K562 (cell line): ENCODE data around the gene ANKRD13A. TPM values are rescaled to one million over a fixed set of nuclear protein-coding genes. Genes with fewer than 3 reads are reported as not detected.
A peak's percentile ranks its signal among the peaks of the same experiment; 100 is the strongest.

ENCODE experiments used
- CBFA2T2 ChIP-seq: fragments of 450-650 bp; conservative IDR thresholded peaks from 2 replicates; pipeline ENCODE4 v1.6.1; 2017; ENCODE audit warnings: mild to moderate bottlenecking
- CREB1 ChIP-seq, 2 experiments: sonication (generic) in 1 of 2; formaldehyde crosslinking in 1 of 2; IDR thresholded peaks; 2 replicates each; pipeline versions ENCODE4 v1.6.1 to v1.8.0; 2012 to 2022; ENCODE audit warnings: inconsistent platforms in 1 of 2, mild to moderate bottlenecking in 1 of 2, missing genetic modification reagents in 1 of 2, moderate library complexity in 1 of 2
- DIDO1 ChIP-seq: fragments of 450-650 bp; IDR thresholded peaks from 2 replicates; pipeline ENCODE4 v1.6.1; 2016; ENCODE audit warnings: low read depth, missing biosample characterization, missing genetic modification characterization
- ILK ChIP-seq: fragments of 450-650 bp; IDR thresholded peaks from 2 replicates; pipeline ENCODE4 v1.6.1; 2016; ENCODE audit warnings: missing genetic modification characterization, low read depth, mild to moderate bottlenecking, missing compliant biosample characterization, moderate library complexity, borderline replicate concordance
- MAZ ChIP-seq, 2 experiments: fragments of 450-650 bp in 1 of 2; sonication (generic) in 1 of 2; formaldehyde crosslinking; IDR thresholded peaks in 1 of 2; conservative IDR thresholded peaks in 1 of 2; 2 replicates each; pipeline versions ENCODE4 v1.4.0 to v1.5.0; 2020; ENCODE audit warnings: mild to moderate bottlenecking in 1 of 2, missing genetic modification reagents in 1 of 2
- MEIS2 ChIP-seq: fragments of 450-650 bp; IDR thresholded peaks from 2 replicates; pipeline ENCODE4 v1.6.1; 2014; ENCODE audit warnings: mild to moderate bottlenecking; ENCODE audit not compliant: partially characterized antibody
- RBBP5 ChIP-seq: fragments of 200-600 bp; sonication (generic); IDR thresholded peaks from 2 replicates; pipeline ENCODE4 v1.6.1; 2012; ENCODE audit warnings: borderline replicate concordance, mild to moderate bottlenecking, low read length, control low read depth, inconsistent platforms; ENCODE audit not compliant: insufficient read depth, poor library complexity, severe bottlenecking
- SETDB1 ChIP-seq: IDR thresholded peaks from one replicate; pipeline ENCODE4 v1.6.1; 2012; ENCODE audit warnings: low read length, control low read depth, inconsistent platforms
- SPI1 ChIP-seq: IDR thresholded peaks from 2 replicates; pipeline ENCODE4 v1.6.1; 2011; ENCODE audit warnings: low read depth, low read length, control low read depth, borderline replicate concordance
- SRSF1 ChIP-seq: fragments of 200-400 bp; formaldehyde crosslinking; IDR thresholded peaks from 2 replicates; pipeline ENCODE4 v1.6.1; 2017; ENCODE audit warnings: mild to moderate bottlenecking, low read depth, low read length, moderate library complexity
- ZFX ChIP-seq: sonication (generic); formaldehyde crosslinking; IDR thresholded peaks from 2 replicates; pipeline ENCODE4 v1.8.0; 2022; ENCODE audit warnings: mild to moderate bottlenecking, missing genetic modification reagents, moderate library complexity
- ZNF121 ChIP-seq: sonication (generic); formaldehyde crosslinking; conservative IDR thresholded peaks from 2 replicates; pipeline ENCODE4 v1.8.0; 2022; ENCODE audit warnings: missing genetic modification reagents
- ZNF224 ChIP-seq: sonication (generic); formaldehyde crosslinking; IDR thresholded peaks from 2 replicates; pipeline ENCODE4 v1.8.0; 2022; ENCODE audit warnings: mild to moderate bottlenecking, missing genetic modification reagents
- ZNF445 ChIP-seq: fragments of 250-450 bp; sonication (Bioruptor Pico); IDR thresholded peaks from 2 replicates; pipeline ENCODE4 v1.4.0; 2020; ENCODE audit warnings: low read depth, mild to moderate bottlenecking, moderate library complexity
- ZNF766 ChIP-seq: fragments of 200-800 bp; sonication (Bioruptor generic); conservative IDR thresholded peaks from 2 replicates; pipeline ENCODE4 v1.6.1; 2016; ENCODE audit warnings: missing genetic modification characterization, missing compliant biosample characterization
- polyA plus RNA-seq, 8 experiments: library from polyadenylated mRNA; depleted of rRNA in 4 of 8; stranded (reverse) in 5 of 8; unstranded in 3 of 8; fragments of >200 nt; fragmentation: Nextera tagmentation in 2 of 8; fragmentation: Illumina TruSeq in 1 of 8; extraction: Ambion mirVana in 2 of 8; extraction: Trizol in 1 of 8; gene quantifications; 2 replicates each; pipeline versions ENCODE4 v1.2.1 to v1.2.3, GENCODE V29; 2011 to 2014; ENCODE audit warnings: inconsistent platforms in 1 of 8, missing spikeins in 1 of 8
- total RNA-seq, 7 experiments: library from RNA; depleted of rRNA in 6 of 7; stranded (reverse); fragments of >200 nt in 6 of 7; fragmentation: Illumina TruSeq in 2 of 7; extraction: Trizol in 2 of 7; gene quantifications; 2 replicates each; pipeline versions ENCODE4 v1.2.1 to v1.2.3, GENCODE V29; 2011 to 2021; ENCODE audit warnings: low replicate concordance in 1 of 7
- TF ChIP-seq, protein P1 (sequence below): fragments of 250-450 bp; sonication (Bioruptor Pico); IDR thresholded peaks from 2 replicates; pipeline ENCODE4 v1.9.0; 2021; ENCODE audit warnings: mild to moderate bottlenecking
- TF ChIP-seq, protein P2 (sequence below): sonication (generic); formaldehyde crosslinking; IDR thresholded peaks from 2 replicates; pipeline ENCODE4 v1.5.0; 2020; ENCODE audit warnings: missing genetic modification reagents
- TF ChIP-seq, protein P3 (sequence below): conservative IDR thresholded peaks from 2 replicates; pipeline ENCODE4 v1.6.1; 2011; ENCODE audit warnings: low read depth, mild to moderate bottlenecking, low read length; ENCODE audit not compliant: control insufficient read depth
- TF ChIP-seq, protein P4 (sequence below): fragments of 450-650 bp; IDR thresholded peaks from 2 replicates; pipeline ENCODE4 v1.6.1; 2018; ENCODE audit not compliant: partially characterized antibody

Gene ANKRD13A
- total and polyA plus RNA-seq, 9 of the 15 experiments (the other 6 are each of a cell fraction or from before 2014, with no cell fraction given): 5.0 to 55.0 (median 41.5) TPM

DNA sequence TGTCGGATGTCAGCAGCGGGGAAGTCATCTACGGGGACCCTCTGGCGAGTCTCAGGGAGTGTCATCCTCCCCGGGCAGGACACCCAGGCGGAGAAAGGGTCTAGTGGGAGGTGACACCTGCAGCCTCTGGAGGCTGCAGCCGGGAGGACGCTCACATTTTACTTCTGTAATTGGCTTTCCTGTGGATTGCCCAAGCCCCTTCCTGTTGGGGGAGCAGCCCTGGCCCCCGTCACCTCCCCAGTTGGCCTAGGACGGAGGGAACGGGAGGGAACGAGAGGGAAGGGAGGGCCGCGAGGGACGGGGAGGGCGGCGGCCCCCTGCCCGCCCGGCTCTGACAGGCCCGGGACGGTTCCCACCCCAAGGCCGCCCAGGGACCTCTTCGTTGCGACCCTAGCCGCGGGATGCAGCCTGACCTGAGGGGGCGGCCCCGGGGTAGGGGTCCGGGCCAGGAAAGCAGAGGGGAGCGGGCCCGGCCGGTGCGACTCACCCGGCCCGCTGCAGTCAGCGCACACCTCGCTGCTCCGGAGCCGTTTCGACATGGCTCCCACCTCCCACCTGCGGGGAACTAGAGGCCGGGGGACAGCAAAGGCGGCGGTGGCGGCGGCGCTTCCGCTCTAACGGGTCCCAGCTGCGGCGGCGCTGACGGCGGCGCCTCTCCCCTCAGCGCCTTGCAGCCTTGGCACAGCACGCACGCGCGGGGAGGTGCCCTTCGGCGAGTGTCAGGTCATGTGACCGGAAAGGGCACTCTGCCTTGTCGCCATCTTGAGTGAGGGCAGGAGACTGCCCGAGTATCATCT is 3.3 kb upstream of the ANKRD13A start, which contains the start of gene GIT2 (continued):
- TF ChIP-seq ZFX (CRISPR knock-in tag): peak; percentile 89
- TF ChIP-seq SETDB1: no peak
- peak; percentile 31; the same call in 1 of the 2 replicates for TF ChIP-seq CREB1 (IDR thresholded peaks at IDR 0.05)
- TF ChIP-seq CREB1 (CRISPR knock-in tag; IDR thresholded peaks at IDR 0.05): no peak; the same call in 1 of the 2 replicates
- TF ChIP-seq ILK (tag): no peak
- TF ChIP-seq RBBP5: peak; percentile 90
- TF ChIP-seq CBFA2T2: peak; percentile 82
- TF ChIP-seq, protein P1, sequence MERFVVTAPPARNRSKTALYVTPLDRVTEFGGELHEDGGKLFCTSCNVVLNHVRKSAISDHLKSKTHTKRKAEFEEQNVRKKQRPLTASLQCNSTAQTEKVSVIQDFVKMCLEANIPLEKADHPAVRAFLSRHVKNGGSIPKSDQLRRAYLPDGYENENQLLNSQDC (CRISPR knock-in tag): peak; percentile 36; the same call in 1 of the 2 replicates
- TF ChIP-seq, protein P2, sequence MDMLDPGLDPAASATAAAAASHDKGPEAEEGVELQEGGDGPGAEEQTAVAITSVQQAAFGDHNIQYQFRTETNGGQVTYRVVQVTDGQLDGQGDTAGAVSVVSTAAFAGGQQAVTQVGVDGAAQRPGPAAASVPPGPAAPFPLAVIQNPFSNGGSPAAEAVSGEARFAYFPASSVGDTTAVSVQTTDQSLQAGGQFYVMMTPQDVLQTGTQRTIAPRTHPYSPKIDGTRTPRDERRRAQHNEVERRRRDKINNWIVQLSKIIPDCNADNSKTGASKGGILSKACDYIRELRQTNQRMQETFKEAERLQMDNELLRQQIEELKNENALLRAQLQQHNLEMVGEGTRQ: peak; percentile 97
- TF ChIP-seq, protein P3, sequence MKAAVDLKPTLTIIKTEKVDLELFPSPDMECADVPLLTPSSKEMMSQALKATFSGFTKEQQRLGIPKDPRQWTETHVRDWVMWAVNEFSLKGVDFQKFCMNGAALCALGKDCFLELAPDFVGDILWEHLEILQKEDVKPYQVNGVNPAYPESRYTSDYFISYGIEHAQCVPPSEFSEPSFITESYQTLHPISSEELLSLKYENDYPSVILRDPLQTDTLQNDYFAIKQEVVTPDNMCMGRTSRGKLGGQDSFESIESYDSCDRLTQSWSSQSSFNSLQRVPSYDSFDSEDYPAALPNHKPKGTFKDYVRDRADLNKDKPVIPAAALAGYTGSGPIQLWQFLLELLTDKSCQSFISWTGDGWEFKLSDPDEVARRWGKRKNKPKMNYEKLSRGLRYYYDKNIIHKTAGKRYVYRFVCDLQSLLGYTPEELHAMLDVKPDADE: 0 out of 2 replicates have a peak, but pooled peaks have one; percentile 52
- peak; percentile 75 for TF ChIP-seq DIDO1
- TF ChIP-seq, protein P4, sequence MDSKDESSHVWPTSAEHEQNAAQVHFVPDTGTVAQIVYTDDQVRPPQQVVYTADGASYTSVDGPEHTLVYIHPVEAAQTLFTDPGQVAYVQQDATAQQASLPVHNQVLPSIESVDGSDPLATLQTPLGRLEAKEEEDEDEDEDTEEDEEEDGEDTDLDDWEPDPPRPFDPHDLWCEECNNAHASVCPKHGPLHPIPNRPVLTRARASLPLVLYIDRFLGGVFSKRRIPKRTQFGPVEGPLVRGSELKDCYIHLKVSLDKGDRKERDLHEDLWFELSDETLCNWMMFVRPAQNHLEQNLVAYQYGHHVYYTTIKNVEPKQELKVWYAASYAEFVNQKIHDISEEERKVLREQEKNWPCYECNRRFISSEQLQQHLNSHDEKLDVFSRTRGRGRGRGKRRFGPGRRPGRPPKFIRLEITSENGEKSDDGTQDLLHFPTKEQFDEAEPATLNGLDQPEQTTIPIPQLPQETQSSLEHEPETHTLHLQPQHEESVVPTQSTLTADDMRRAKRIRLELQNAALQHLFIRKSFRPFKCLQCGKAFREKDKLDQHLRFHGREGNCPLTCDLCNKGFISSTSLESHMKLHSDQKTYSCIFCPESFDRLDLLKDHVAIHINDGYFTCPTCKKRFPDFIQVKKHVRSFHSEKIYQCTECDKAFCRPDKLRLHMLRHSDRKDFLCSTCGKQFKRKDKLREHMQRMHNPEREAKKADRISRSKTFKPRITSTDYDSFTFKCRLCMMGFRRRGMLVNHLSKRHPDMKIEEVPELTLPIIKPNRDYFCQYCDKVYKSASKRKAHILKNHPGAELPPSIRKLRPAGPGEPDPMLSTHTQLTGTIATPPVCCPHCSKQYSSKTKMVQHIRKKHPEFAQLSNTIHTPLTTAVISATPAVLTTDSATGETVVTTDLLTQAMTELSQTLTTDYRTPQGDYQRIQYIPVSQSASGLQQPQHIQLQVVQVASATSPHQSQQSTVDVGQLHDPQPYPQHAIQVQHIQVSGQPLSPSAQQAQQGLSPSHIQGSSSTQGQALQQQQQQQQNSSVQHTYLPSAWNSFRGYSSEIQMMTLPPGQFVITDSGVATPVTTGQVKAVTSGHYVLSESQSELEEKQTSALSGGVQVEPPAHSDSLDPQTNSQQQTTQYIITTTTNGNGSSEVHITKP: peak; percentile 94
- TF ChIP-seq SRSF1: no peak
- no peak for TF ChIP-seq ZNF121 (CRISPR knock-in tag)
- no peak for TF ChIP-seq ZNF445 (CRISPR knock-in tag)
- peak in 1 of 2 experiments; percentile 41; a peak in 2 of 4 replicates for TF ChIP-seq MAZ (CRISPR knock-in tag; conservative IDR thresholded peaks at IDR 0.05 in 1 of 2, IDR thresholded peaks at IDR 0.05 in 1 of 2)
- TF ChIP-seq ZNF224: no peak
- TF ChIP-seq ZNF766 (CRISPR knock-in tag): 0 out of 2 replicates have a peak, but pooled peaks have one; percentile 44
- TF ChIP-seq MEIS2: peak; percentile 79
- TF ChIP-seq SPI1: 0 out of 2 replicates have a peak, but pooled peaks have one; percentile 15
